ENCODE results near the gene CD47.

CD47 gene

DNA sequence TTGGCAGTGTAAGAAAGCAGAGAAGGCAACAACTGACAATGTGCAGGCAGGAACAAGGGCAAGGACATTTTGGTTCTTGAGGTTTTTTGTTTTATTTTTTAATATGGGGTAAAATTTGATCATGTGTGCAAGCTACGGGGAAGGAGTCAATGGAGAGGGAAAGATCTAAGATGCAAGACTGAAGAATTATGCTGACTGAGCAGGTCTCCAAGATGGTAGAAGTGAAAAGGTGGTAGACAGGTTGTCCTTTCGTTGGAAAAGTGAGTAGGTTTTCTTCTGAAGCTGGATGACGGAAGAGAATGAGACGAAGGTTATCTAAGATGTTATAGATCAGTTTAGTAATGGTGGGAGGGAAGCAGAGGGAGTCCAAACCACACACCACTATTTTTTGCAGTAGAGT is 4.2 kb downstream of the CD47 start:
- Histone ChIP-seq H3K36me3 (ENCODE audit: control insufficient read depth in 4 of 4, insufficient read depth in 4 of 4, low read length in 3 of 4) (peaks cover 0 to 25% (median 3%) of the 10 kb centered on the region in 4 experiments), H3K4me3 (ENCODE audit: control insufficient read depth in 1 of 7, extremely low read depth in 1 of 7, insufficient read depth in 4 of 7, low read depth in 2 of 7, low read length in 6 of 7) (no peak overlapping the region), H3K27ac (ENCODE audit: insufficient read depth in 1 of 2, low read depth in 1 of 2, low read length in 2 of 2, poor library complexity in 1 of 2, severe bottlenecking in 2 of 2) (no peak overlapping the region), H3K4me1 (ENCODE audit: control extremely low read depth in 1 of 4, control insufficient read depth in 4 of 4, insufficient read depth in 4 of 4, low read length in 3 of 4) (peaks cover 18 to 40% (median 25%) of the 10 kb centered on the region in 4 experiments), H3K9me3 (ENCODE audit: control extremely low read depth in 1 of 5, control insufficient read depth in 4 of 5, insufficient read depth in 2 of 5, low read depth in 1 of 5, low read length in 4 of 5) (no peaks in the 10 kb centered on the region), H3K27me3 (replicated peaks in 2 of 5; ENCODE audit: control insufficient read depth in 4 of 5, insufficient read depth in 5 of 5, low read length in 4 of 5) (no peaks in the 10 kb centered on the region)
- CTCF ChIA-PET: interaction anchor here (1.7 kb wide), 1 partner anchor 14 kb away, joined by 4 read pairs; no protein-coding TSS in a partner anchor
- 97% methylated on average over 4 of the region's 4 CpGs for WGBS (ENCODE audit: insufficient coverage)
- no peak for DNase-seq
- POLR2A ChIA-PET: no interaction called here

GRCh38 chr3:108085810-108086350 is 5.0 kb downstream of the CD47 start:
- Histone ChIP-seq H3K4me1 (ENCODE audit: control extremely low read depth in 1 of 4, control insufficient read depth in 4 of 4, insufficient read depth in 4 of 4, low read length in 3 of 4) (peaks cover 13 to 36% (median 23%) of the 10 kb centered on the region in 4 experiments), H3K36me3 (ENCODE audit: control insufficient read depth in 4 of 4, insufficient read depth in 4 of 4, low read length in 3 of 4) (peaks cover 0 to 25% (median 3%) of the 10 kb centered on the region in 4 experiments), H3K4me3 (ENCODE audit: control insufficient read depth in 1 of 7, extremely low read depth in 1 of 7, insufficient read depth in 4 of 7, low read depth in 2 of 7, low read length in 6 of 7) (no peak overlapping the region), H3K27me3 (replicated peaks in 2 of 5; ENCODE audit: control insufficient read depth in 4 of 5, insufficient read depth in 5 of 5, low read length in 4 of 5) (no peaks in the 10 kb centered on the region), H3K9me3 (ENCODE audit: control extremely low read depth in 1 of 5, control insufficient read depth in 4 of 5, insufficient read depth in 2 of 5, low read depth in 1 of 5, low read length in 4 of 5) (no peaks in the 10 kb centered on the region), H3K27ac (ENCODE audit: insufficient read depth in 1 of 2, low read depth in 1 of 2, low read length in 2 of 2, poor library complexity in 1 of 2, severe bottlenecking in 2 of 2) (no peak overlapping the region)
- POLR2A ChIA-PET: no interaction called here
- CTCF ChIA-PET: interaction anchor here (0.9 to 2.0 kb wide), 3 partner anchors 10 to 18 kb away, joined by 3 to 9 read pairs (median 4); no protein-coding TSS in a partner anchor
- 83% methylated on average over 1 of the region's 2 CpGs for WGBS (ENCODE audit: insufficient coverage)
- no peak for DNase-seq

- H3K27ac ChIP-seq (ENCODE audit: insufficient read depth in 1 of 2, low read depth in 1 of 2, low read length in 2 of 2, poor library complexity in 1 of 2, severe bottlenecking in 2 of 2): no peak overlapping the region
- H3K9me3 ChIP-seq (ENCODE audit: control extremely low read depth in 1 of 5, control insufficient read depth in 4 of 5, insufficient read depth in 2 of 5, low read depth in 1 of 5, low read length in 4 of 5): no peaks in the 10 kb centered on the region
- POLR2A ChIA-PET: no interaction called here
- no peak for DNase-seq
- H3K4me3 ChIP-seq (ENCODE audit: control insufficient read depth in 1 of 7, extremely low read depth in 1 of 7, insufficient read depth in 4 of 7, low read depth in 2 of 7, low read length in 6 of 7): no peak overlapping the region
- H3K27me3 ChIP-seq (replicated peaks in 2 of 5; ENCODE audit: control insufficient read depth in 4 of 5, insufficient read depth in 5 of 5, low read length in 4 of 5): no peaks in the 10 kb centered on the region
- peaks cover 0 to 25% (median 3%) of the 10 kb centered on the region in 4 experiments for H3K36me3 ChIP-seq (ENCODE audit: control insufficient read depth in 4 of 4, insufficient read depth in 4 of 4, low read length in 3 of 4)
- peaks cover 13 to 36% (median 24%) of the 10 kb centered on the region in 4 experiments for H3K4me1 ChIP-seq (ENCODE audit: control extremely low read depth in 1 of 4, control insufficient read depth in 4 of 4, insufficient read depth in 4 of 4, low read length in 3 of 4)
- CTCF ChIA-PET: interaction anchor here (0.6 to 2.0 kb wide), 3 partner anchors 10 to 17 kb away, joined by 3 to 9 read pairs (median 3); no protein-coding TSS in a partner anchor
Observed at GRCh38 chr3:108085370-108085769, 5.5 kb downstream of the CD47 start.

DNA sequence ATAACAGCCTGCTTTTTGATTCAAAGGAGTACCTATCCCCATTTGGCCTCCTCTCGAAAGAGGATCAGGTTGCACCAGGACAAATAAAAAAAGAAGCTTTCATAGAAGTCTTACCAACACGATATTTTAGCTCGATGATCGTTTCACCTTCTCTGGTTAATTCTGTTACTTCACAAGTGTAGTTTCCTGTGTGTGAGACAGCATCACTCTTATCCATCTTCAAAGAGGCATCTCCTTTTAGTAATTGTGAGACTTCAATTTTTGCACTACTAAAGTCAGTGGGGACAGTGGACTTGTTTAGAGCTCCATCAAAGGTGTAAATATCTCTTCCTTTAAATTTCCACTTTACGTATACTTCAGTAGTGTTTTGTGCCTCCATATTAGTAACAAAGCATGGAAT is 11.0 kb downstream of the CD47 start:
- POLR2A ChIA-PET: interaction anchor here (0.5 kb wide), 1 partner anchor 72 kb away, joined by 3 read pairs; no protein-coding TSS in a partner anchor
- Histone ChIP-seq H3K9me3 (ENCODE audit: control extremely low read depth in 1 of 5, control insufficient read depth in 4 of 5, insufficient read depth in 2 of 5, low read depth in 1 of 5, low read length in 4 of 5) (no peaks in the 10 kb centered on the region), H3K4me1 (ENCODE audit: control extremely low read depth in 1 of 4, control insufficient read depth in 4 of 4, insufficient read depth in 4 of 4, low read length in 3 of 4) (peaks cover 0 to 4% (median 0%) of the 10 kb centered on the region in 4 experiments), H3K27me3 (replicated peaks in 2 of 5; ENCODE audit: control insufficient read depth in 4 of 5, insufficient read depth in 5 of 5, low read length in 4 of 5) (no peaks in the 10 kb centered on the region), H3K4me3 (ENCODE audit: control insufficient read depth in 1 of 7, extremely low read depth in 1 of 7, insufficient read depth in 4 of 7, low read depth in 2 of 7, low read length in 6 of 7) (no peak overlapping the region), H3K27ac (ENCODE audit: insufficient read depth in 1 of 2, low read depth in 1 of 2, low read length in 2 of 2, poor library complexity in 1 of 2, severe bottlenecking in 2 of 2) (no peak overlapping the region), H3K36me3 (ENCODE audit: control insufficient read depth in 4 of 4, insufficient read depth in 4 of 4, low read length in 3 of 4) (peaks cover 9 to 41% (median 28%) of the 10 kb centered on the region in 4 experiments)
- DNase-seq: no peak
- 100% methylated on average over 5 of the region's 5 CpGs for WGBS (ENCODE audit: insufficient coverage)
- CTCF ChIA-PET: interaction anchor here (0.8 to 1.5 kb wide), 4 partner anchors 10 to 142 kb away, joined by 3 to 4 read pairs (median 3); no protein-coding TSS in a partner anchor

DNA sequence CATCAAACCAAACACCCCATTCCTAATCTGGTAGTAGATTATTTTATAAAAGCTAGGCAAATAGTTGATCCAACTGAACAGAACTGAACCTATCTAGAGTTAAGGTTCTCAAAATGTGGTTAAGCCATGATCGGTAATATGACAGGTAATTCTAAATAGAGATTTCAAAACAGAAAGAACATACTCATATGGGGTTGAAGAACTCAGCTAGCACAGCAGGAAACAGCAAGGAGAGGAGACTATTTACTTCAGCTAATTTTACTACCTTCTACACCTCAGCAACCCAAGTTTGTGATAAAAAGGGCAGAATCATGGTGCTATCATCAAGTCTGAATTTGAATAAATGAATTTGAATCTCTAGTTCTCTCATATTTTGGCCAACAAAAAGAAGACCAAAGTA is 11.8 kb downstream of the CD47 start:
- Histone ChIP-seq H3K36me3 (ENCODE audit: control insufficient read depth in 4 of 4, insufficient read depth in 4 of 4, low read length in 3 of 4) (peaks cover 9 to 39% (median 29%) of the 10 kb centered on the region in 4 experiments), H3K27ac (ENCODE audit: insufficient read depth in 1 of 2, low read depth in 1 of 2, low read length in 2 of 2, poor library complexity in 1 of 2, severe bottlenecking in 2 of 2) (no peak overlapping the region), H3K4me1 (ENCODE audit: control extremely low read depth in 1 of 4, control insufficient read depth in 4 of 4, insufficient read depth in 4 of 4, low read length in 3 of 4) (peaks cover 0 to 4% (median 0%) of the 10 kb centered on the region in 4 experiments), H3K27me3 (replicated peaks in 2 of 5; ENCODE audit: control insufficient read depth in 4 of 5, insufficient read depth in 5 of 5, low read length in 4 of 5) (no peaks in the 10 kb centered on the region), H3K4me3 (ENCODE audit: control insufficient read depth in 1 of 7, extremely low read depth in 1 of 7, insufficient read depth in 4 of 7, low read depth in 2 of 7, low read length in 6 of 7) (no peak overlapping the region), H3K9me3 (ENCODE audit: control extremely low read depth in 1 of 5, control insufficient read depth in 4 of 5, insufficient read depth in 2 of 5, low read depth in 1 of 5, low read length in 4 of 5) (no peaks in the 10 kb centered on the region)
- ChIA-PET CTCF (interaction anchor here (0.8 to 1.5 kb wide), 4 partner anchors 11 to 409 kb away, joined by 3 to 4 read pairs (median 3); no protein-coding TSS in a partner anchor), POLR2A (interaction anchor here (0.6 kb wide), 1 partner anchor 145 kb away, joined by 4 read pairs; no protein-coding TSS in a partner anchor)
- no CpG with 5 or more reads among the region's 1 CpG for WGBS (ENCODE audit: insufficient coverage)
- DNase-seq: no peak

DNA sequence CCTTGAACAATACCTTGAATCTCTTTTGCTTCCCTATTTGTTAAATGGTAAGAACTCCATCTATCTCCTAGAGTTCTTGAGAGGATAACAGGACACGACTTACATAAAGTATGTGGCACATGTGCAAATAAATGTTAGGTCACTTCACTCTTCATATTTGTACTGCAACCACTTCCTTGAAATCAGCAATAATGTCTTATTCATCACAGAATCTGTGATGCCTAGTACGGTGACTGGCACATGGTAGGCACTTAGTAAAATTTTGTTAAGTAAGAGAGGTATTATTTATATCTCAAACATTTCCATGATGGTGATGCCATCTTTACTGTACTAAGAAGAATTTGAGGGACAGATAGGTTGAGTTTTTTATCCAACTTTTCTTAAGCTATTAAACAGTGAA is 14.3 kb downstream of the CD47 start:
- no peak for DNase-seq
- WGBS (ENCODE audit: insufficient coverage): no CpG with 5 or more reads among the region's 2 CpGs
- ChIA-PET POLR2A (no interaction called here), CTCF (interaction anchor here (2.5 kb wide), 1 partner anchor 9 kb away, joined by 9 read pairs; no protein-coding TSS in a partner anchor)
- Histone ChIP-seq H3K27me3 (replicated peaks in 2 of 5; ENCODE audit: control insufficient read depth in 4 of 5, insufficient read depth in 5 of 5, low read length in 4 of 5) (no peaks in the 10 kb centered on the region), H3K9me3 (ENCODE audit: control extremely low read depth in 1 of 5, control insufficient read depth in 4 of 5, insufficient read depth in 2 of 5, low read depth in 1 of 5, low read length in 4 of 5) (no peaks in the 10 kb centered on the region), H3K36me3 (ENCODE audit: control insufficient read depth in 4 of 4, insufficient read depth in 4 of 4, low read length in 3 of 4) (peaks cover 16 to 57% (median 34%) of the 10 kb centered on the region in 4 experiments), H3K4me3 (ENCODE audit: control insufficient read depth in 1 of 7, extremely low read depth in 1 of 7, insufficient read depth in 4 of 7, low read depth in 2 of 7, low read length in 6 of 7) (no peak overlapping the region), H3K27ac (ENCODE audit: insufficient read depth in 1 of 2, low read depth in 1 of 2, low read length in 2 of 2, poor library complexity in 1 of 2, severe bottlenecking in 2 of 2) (no peak overlapping the region), H3K4me1 (ENCODE audit: control extremely low read depth in 1 of 4, control insufficient read depth in 4 of 4, insufficient read depth in 4 of 4, low read length in 3 of 4) (peaks cover 0 to 4% (median 0%) of the 10 kb centered on the region in 4 experiments)

GRCh38 chr3:108073764-108074431 is 16.9 kb downstream of the CD47 start:
- no peaks in the 10 kb centered on the region for H3K9me3 ChIP-seq (ENCODE audit: control extremely low read depth in 1 of 5, control insufficient read depth in 4 of 5, insufficient read depth in 2 of 5, low read depth in 1 of 5, low read length in 4 of 5)
- ChIA-PET CTCF (interaction anchor here (0.6 to 1.4 kb wide), 3 partner anchors 11 to 148 kb away, joined by 3 read pairs; no protein-coding TSS in a partner anchor), POLR2A (interaction anchor here (0.5 to 0.7 kb wide), 2 partner anchors 99 to 149 kb away, joined by 3 to 7 read pairs; no protein-coding TSS in a partner anchor)
- no peaks in the 10 kb centered on the region for H3K4me1 ChIP-seq (ENCODE audit: control extremely low read depth in 1 of 4, control insufficient read depth in 4 of 4, insufficient read depth in 4 of 4, low read length in 3 of 4)
- DNase-seq: no peak
- 100% methylated on average over 1 of the region's 5 CpGs for WGBS (ENCODE audit: insufficient coverage)
- H3K4me3 ChIP-seq (ENCODE audit: control insufficient read depth in 1 of 7, extremely low read depth in 1 of 7, insufficient read depth in 4 of 7, low read depth in 2 of 7, low read length in 6 of 7): no peak overlapping the region
- H3K27me3 ChIP-seq (replicated peaks in 2 of 5; ENCODE audit: control insufficient read depth in 4 of 5, insufficient read depth in 5 of 5, low read length in 4 of 5): no peaks in the 10 kb centered on the region
- no peak overlapping the region for H3K27ac ChIP-seq (ENCODE audit: insufficient read depth in 1 of 2, low read depth in 1 of 2, low read length in 2 of 2, poor library complexity in 1 of 2, severe bottlenecking in 2 of 2)
- H3K36me3 ChIP-seq (ENCODE audit: control insufficient read depth in 4 of 4, insufficient read depth in 4 of 4, low read length in 3 of 4): peaks cover 22 to 58% (median 39%) of the 10 kb centered on the region in 4 experiments
